ENCODE data around the gene KCNJ12.

The KCNJ12 gene

GRCh38 chr17:21354796-21355385, 21.3 kb upstream of the KCNJ12 start:
- TF ChIP-seq TAF1 (IDR thresholded peaks at IDR 0.05; ENCODE audit: borderline replicate concordance, insufficient read depth, low read length), result no peak
- TF ChIP-seq REST (IDR thresholded peaks at IDR 0.05; ENCODE audit: insufficient read depth in 1 of 2, low read depth in 2 of 2, low read length in 2 of 2), result no peak
- TF ChIP-seq SIN3A (IDR thresholded peaks at IDR 0.05; ENCODE audit: borderline replicate concordance, insufficient read depth, low read length), result no peak
- TF ChIP-seq FOXP2 (optimal IDR thresholded peaks at IDR 0.05; ENCODE audit: borderline replicate concordance, extremely low read depth, extremely low read length, insufficient read depth), result no peak
- no peak for TF ChIP-seq POLR2AphosphoS5 (IDR thresholded peaks at IDR 0.05; ENCODE audit: low read depth, low read length)

- TF ChIP-seq TAF1 (IDR thresholded peaks at IDR 0.05; ENCODE audit: borderline replicate concordance, insufficient read depth, low read length) (no peak), REST (IDR thresholded peaks at IDR 0.05; ENCODE audit: insufficient read depth in 1 of 2, low read depth in 2 of 2, low read length in 2 of 2) (no peak), SIN3A (IDR thresholded peaks at IDR 0.05; ENCODE audit: borderline replicate concordance, insufficient read depth, low read length) (no peak), FOXP2 (optimal IDR thresholded peaks at IDR 0.05; ENCODE audit: borderline replicate concordance, extremely low read depth, extremely low read length, insufficient read depth) (no peak), POLR2AphosphoS5 (IDR thresholded peaks at IDR 0.05; ENCODE audit: low read depth, low read length) (no peak)
Measured at GRCh38 chr17:21355586-21355985, 20.6 kb upstream of the KCNJ12 start.

- TF ChIP-seq SIN3A (IDR thresholded peaks at IDR 0.05; ENCODE audit: borderline replicate concordance, insufficient read depth, low read length), result no peak
- no peak for TF ChIP-seq TAF1 (IDR thresholded peaks at IDR 0.05; ENCODE audit: borderline replicate concordance, insufficient read depth, low read length)
- TF ChIP-seq POLR2AphosphoS5 (IDR thresholded peaks at IDR 0.05; ENCODE audit: low read depth, low read length), result no peak
- no peak for TF ChIP-seq REST (IDR thresholded peaks at IDR 0.05; ENCODE audit: insufficient read depth in 1 of 2, low read depth in 2 of 2, low read length in 2 of 2)
- TF ChIP-seq FOXP2 (optimal IDR thresholded peaks at IDR 0.05; ENCODE audit: borderline replicate concordance, extremely low read depth, extremely low read length, insufficient read depth), result no peak
Measured at GRCh38 chr17:21356537-21357127, 19.5 kb upstream of the KCNJ12 start.

GRCh38 chr17:21357281-21357680, 18.9 kb upstream of the KCNJ12 start:
- TF ChIP-seq TAF1 (IDR thresholded peaks at IDR 0.05; ENCODE audit: borderline replicate concordance, insufficient read depth, low read length) (no peak), POLR2AphosphoS5 (IDR thresholded peaks at IDR 0.05; ENCODE audit: low read depth, low read length) (no peak), REST (IDR thresholded peaks at IDR 0.05; ENCODE audit: insufficient read depth in 1 of 2, low read depth in 2 of 2, low read length in 2 of 2) (no peak), SIN3A (IDR thresholded peaks at IDR 0.05; ENCODE audit: borderline replicate concordance, insufficient read depth, low read length) (no peak), FOXP2 (optimal IDR thresholded peaks at IDR 0.05; ENCODE audit: borderline replicate concordance, extremely low read depth, extremely low read length, insufficient read depth) (no peak)

All from PFSK-1 (cell line).